PC-9 (cell line): Measurements from ENCODE around the gene TRAF3IP1. TPM values are rescaled to one million over a fixed set of nuclear protein-coding genes. Genes with fewer than 3 reads are reported as not detected.
"Not testable (repeated sequence)": the region's sequence is repeated elsewhere in the genome, so short reads cannot be mapped to it uniquely, and the experiment has no call there.

Source experiments
- BruUV-seq: library from RNA; stranded (reverse); fragments of 400-500 nt; replicated peaks from 2 replicates; lab custom pipeline; 2021; lab: Mats Ljungman, UMichigan
- CTCF ChIA-PET: fragments of 300-600 bp; sonication (Branson Sonifier 250); formaldehyde crosslinking; loops from one replicate; lab custom pipeline; 2022; ENCODE audit warnings: antibody characterized with exemption; lab: Charles Lee
- POLR2A ChIA-PET: fragments of 300-600 bp; sonication (Branson Sonifier 250); formaldehyde crosslinking; loops from one replicate; lab custom pipeline; 2022; ENCODE audit warnings: antibody characterized with exemption; ENCODE audit not compliant: unreplicated experiment; lab: Charles Lee
- DNase-seq, 2 experiments: peaks; one replicate each; pipeline versions ENCODE4 v3.0.0 to v3.0.0-alpha.2; 2015 to 2022; ENCODE audit warnings: mixed read lengths in 1 of 2
- H2AFZ ChIP-seq: fragments of 200-600 bp; sonication (generic); 2 replicates; pipeline ENCODE4 v1.8.1; 2017; ENCODE audit warnings: antibody characterized with exemption
- H3F3A ChIP-seq: fragments of 200-600 bp; sonication (generic); 2 replicates; pipeline ENCODE4 v1.8.1; 2017; ENCODE audit warnings: antibody characterized with exemption, mild to moderate bottlenecking, low read depth; ENCODE audit not compliant: insufficient read depth
- H3K27ac ChIP-seq: fragments of 200-600 bp; sonication (generic); 2 replicates; pipeline ENCODE4 v1.6.1; 2016; ENCODE audit warnings: mixed run types
- H3K27me3 ChIP-seq: fragments of 200-600 bp; sonication (generic); 2 replicates; pipeline ENCODE4 v1.6.1; 2016; ENCODE audit warnings: low read depth, mixed run types; ENCODE audit not compliant: insufficient read depth
- H3K36me3 ChIP-seq: fragments of 200-600 bp; sonication (generic); 2 replicates; pipeline ENCODE4 v1.6.1; 2016; ENCODE audit warnings: low read depth, mixed run types
- H3K4me1 ChIP-seq: fragments of 200-600 bp; sonication (generic); replicated peaks from 2 replicates; pipeline ENCODE4 v1.6.1; 2016; ENCODE audit warnings: mixed run types; ENCODE audit not compliant: insufficient read depth
- H3K4me2 ChIP-seq: fragments of 200-600 bp; sonication (generic); 2 replicates; pipeline ENCODE4 v1.6.1; 2017; ENCODE audit warnings: mixed run types
- H3K4me3 ChIP-seq: fragments of 200-600 bp; sonication (generic); 2 replicates; pipeline ENCODE4 v1.6.1; 2016; ENCODE audit warnings: mixed run types
- H3K79me2 ChIP-seq: fragments of 200-600 bp; sonication (generic); 2 replicates; pipeline ENCODE4 v1.6.1; 2017; ENCODE audit warnings: low read depth, mixed run types
- H3K9me2 ChIP-seq: fragments of 200-600 bp; sonication (generic); 2 replicates; pipeline ENCODE4 v1.8.1; 2017; ENCODE audit warnings: mild to moderate bottlenecking; ENCODE audit not compliant: insufficient read depth
- H3K9me3 ChIP-seq: fragments of 200-600 bp; sonication (generic); 2 replicates; pipeline ENCODE4 v1.8.1; 2016; ENCODE audit warnings: low read depth; ENCODE audit not compliant: insufficient read depth
- H4K20me1 ChIP-seq: fragments of 200-600 bp; sonication (generic); 2 replicates; pipeline ENCODE4 v1.8.1; 2017; ENCODE audit not compliant: insufficient read depth
- CTCF ChIP-seq: fragments of 200-600 bp; sonication (generic); conservative IDR thresholded peaks from 2 replicates; pipeline ENCODE4 v1.6.1; 2017; ENCODE audit warnings: mixed run types, antibody characterized with exemption, mild to moderate bottlenecking, moderate library complexity
- EZH2 ChIP-seq: fragments of 200-600 bp; sonication (generic); IDR thresholded peaks from 2 replicates; pipeline ENCODE4 v1.8.0; 2017; ENCODE audit warnings: antibody characterized with exemption, low read depth
- intact Hi-C: fragments of 100-400 bp; cut with micrococcal nuclease; formaldehyde crosslinking; loops from one replicate; pipeline ENCODE4 v1.10.0; 2022; ENCODE audit not compliant: unreplicated experiment
- total RNA-seq: library from RNA; stranded (reverse); gene quantifications from 2 replicates; pipeline ENCODE4 v1.2.3, GENCODE V29; 2021

TRAF3IP1 gene
- total RNA-seq, 1 experiment from 2014 or later, result 51.7 TPM

GRCh38 chr2:238320648-238321281 lies 447 bp downstream of the TRAF3IP1 start:
- Histone ChIP-seq H3K9me2 (no peaks in the 10 kb centered on the region), H3K4me2 (peak overlapping the region; percentile 87), H3F3A (peaks cover 14% of the 10 kb centered on the region; the same call in 1 of the 2 replicates), H3K27ac (no peak overlapping the region), H3K4me1 (peaks cover 19% of the 10 kb centered on the region), H3K79me2 (peaks cover 20% of the 10 kb centered on the region), H3K4me3 (peak overlapping the region; percentile 61), H4K20me1 (0 out of 2 replicates have a peak, but pooled peaks cover 4% of the 10 kb centered on the region), H3K27me3 (no peaks in the 10 kb centered on the region), H3K36me3 (no peaks in the 10 kb centered on the region), H3K9me3 (no peaks in the 10 kb centered on the region), H2AFZ (peak overlapping the region; percentile 64; the same call in 1 of the 2 replicates)
- peak in 1 of 2 experiments; percentile 43 for DNase-seq
- BruUV-seq, result no TSS peak
- intact Hi-C loops, result loop anchor here (1.0 kb wide), 2 partner anchors 32 to 64 kb away; partner anchors contain the start of gene PER2
- TF ChIP-seq CTCF, result no peak
- TF ChIP-seq EZH2, result no peak
- CTCF ChIA-PET, result no interaction called here
- POLR2A ChIA-PET, result interaction anchor here (0.5 to 0.6 kb wide), 2 partner anchors 21 to 33 kb away, joined by 3 to 7 read pairs; partner anchors contain the start of gene PER2

- Histone ChIP-seq H3K9me3 (no peaks in the 10 kb centered on the region), H4K20me1 (0 out of 2 replicates have a peak, but pooled peaks cover 4% of the 10 kb centered on the region), H3K27me3 (no peaks in the 10 kb centered on the region), H3K4me1 (peaks cover 19% of the 10 kb centered on the region), H2AFZ (peak overlapping the region; percentile 64; the same call in 1 of the 2 replicates), H3K27ac (no peak overlapping the region), H3K4me2 (peak overlapping the region; percentile 87), H3K4me3 (peak overlapping the region; percentile 61), H3K79me2 (peaks cover 20% of the 10 kb centered on the region), H3K9me2 (no peaks in the 10 kb centered on the region), H3K36me3 (no peaks in the 10 kb centered on the region), H3F3A (peaks cover 14% of the 10 kb centered on the region; the same call in 1 of the 2 replicates)
- CTCF ChIA-PET, result interaction anchor here (0.6 kb wide), 2 partner anchors 63 to 781 kb away, joined by 3 to 4 read pairs; no protein-coding TSS in a partner anchor
- POLR2A ChIA-PET, result interaction anchor here (0.5 kb wide), 1 partner anchor 21 kb away, joined by 3 read pairs; no protein-coding TSS in a partner anchor
- intact Hi-C loops, result no loop called here
- DNase-seq, result no peak
- TF ChIP-seq EZH2, result no peak
- TF ChIP-seq CTCF, result no peak
- no TSS peak for BruUV-seq
Observed at GRCh38 chr2:238321467-238321866, 1.1 kb downstream of the TRAF3IP1 start.

- intact Hi-C loops, result no loop called here
- Histone ChIP-seq H3K79me2 (peaks cover 20% of the 10 kb centered on the region), H3K4me1 (peaks cover 19% of the 10 kb centered on the region), H3F3A (peaks cover 14% of the 10 kb centered on the region; the same call in 1 of the 2 replicates), H3K4me2 (peak overlapping the region; percentile 87), H3K27me3 (no peaks in the 10 kb centered on the region), H3K4me3 (0 out of 2 replicates have a peak overlapping the region, but pooled peaks have one; percentile 61), H3K27ac (no peak overlapping the region), H3K36me3 (no peaks in the 10 kb centered on the region), H2AFZ (no peak overlapping the region), H4K20me1 (0 out of 2 replicates have a peak, but pooled peaks cover 4% of the 10 kb centered on the region), H3K9me3 (no peaks in the 10 kb centered on the region), H3K9me2 (no peaks in the 10 kb centered on the region)
- ChIA-PET POLR2A (no interaction called here), CTCF (no interaction called here)
- BruUV-seq, result no TSS peak
- no peak for TF ChIP-seq CTCF
- no peak for TF ChIP-seq EZH2
- DNase-seq, result no peak
Observed at GRCh38 chr2:238322001-238322411, 1.7 kb downstream of the TRAF3IP1 start.

GRCh38 chr2:238324248-238324647 lies 3.9 kb downstream of the TRAF3IP1 start:
- DNase-seq, H3K4me2 ChIP-seq, H3K27ac ChIP-seq, POLR2A ChIA-PET, H3K4me3 ChIP-seq, H4K20me1 ChIP-seq, CTCF ChIA-PET, BruUV-seq, H3K27me3 ChIP-seq, intact Hi-C loops, H2AFZ ChIP-seq, H3K9me3 ChIP-seq, H3K9me2 ChIP-seq: not testable (repeated sequence)
- Histone ChIP-seq H3K79me2 (peaks cover 20% of the 10 kb centered on the region), H3K36me3 (peaks cover 10% of the 10 kb centered on the region; the same call in 1 of the 2 replicates), H3K4me1 (peaks cover 16% of the 10 kb centered on the region), H3F3A (peaks cover 11% of the 10 kb centered on the region; the same call in 1 of the 2 replicates)
